Gastrocnemius medialis (tissue), 4 donors: Measurements from ENCODE around the gene ELK4.

Experiments used
- POLR2A ChIP-seq, 2 donors: fragments of 450-650 bp; IDR thresholded peaks; one replicate each; pipeline ENCODE4 v1.6.1; 2017; ENCODE audit warnings: antibody characterized with exemption in 2 of 2, mild to moderate bottlenecking in 2 of 2, moderate library complexity in 2 of 2
- TF ChIP-seq, protein P1 (sequence below), 5 experiments: fragments of 450-650 bp in 3 of 5; fragments of 200-600 bp in 2 of 5; sonication (generic) in 2 of 5; IDR thresholded peaks in 4 of 5; conservative IDR thresholded peaks in 1 of 5; 1 replicate in 4 of 5; 2 replicates in 1 of 5; pipeline ENCODE4 v1.5.1; 2016 to 2019; ENCODE audit warnings: antibody characterized with exemption in 5 of 5, mild to moderate bottlenecking in 3 of 5, moderate library complexity in 3 of 5

DNA sequence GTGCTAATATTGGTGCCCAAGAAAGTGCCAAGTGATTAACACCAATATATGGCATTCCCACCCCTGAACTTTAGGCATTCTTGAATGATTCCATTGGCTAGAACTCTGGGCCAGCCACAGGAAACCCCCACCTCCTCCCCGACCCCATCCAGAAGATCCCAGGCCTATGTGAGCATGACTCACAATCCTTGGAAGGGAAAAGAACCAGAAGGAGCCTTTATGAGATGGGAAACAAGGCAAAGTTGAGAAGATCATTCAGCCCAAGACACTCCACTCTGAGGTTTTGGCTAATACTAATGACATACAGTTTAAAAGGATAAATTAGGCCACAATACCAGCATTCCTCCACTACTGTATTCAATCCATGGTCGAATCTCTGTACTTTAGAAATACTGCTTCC is 21.8 kb downstream of the ELK4 start:
- TF ChIP-seq, protein P1, sequence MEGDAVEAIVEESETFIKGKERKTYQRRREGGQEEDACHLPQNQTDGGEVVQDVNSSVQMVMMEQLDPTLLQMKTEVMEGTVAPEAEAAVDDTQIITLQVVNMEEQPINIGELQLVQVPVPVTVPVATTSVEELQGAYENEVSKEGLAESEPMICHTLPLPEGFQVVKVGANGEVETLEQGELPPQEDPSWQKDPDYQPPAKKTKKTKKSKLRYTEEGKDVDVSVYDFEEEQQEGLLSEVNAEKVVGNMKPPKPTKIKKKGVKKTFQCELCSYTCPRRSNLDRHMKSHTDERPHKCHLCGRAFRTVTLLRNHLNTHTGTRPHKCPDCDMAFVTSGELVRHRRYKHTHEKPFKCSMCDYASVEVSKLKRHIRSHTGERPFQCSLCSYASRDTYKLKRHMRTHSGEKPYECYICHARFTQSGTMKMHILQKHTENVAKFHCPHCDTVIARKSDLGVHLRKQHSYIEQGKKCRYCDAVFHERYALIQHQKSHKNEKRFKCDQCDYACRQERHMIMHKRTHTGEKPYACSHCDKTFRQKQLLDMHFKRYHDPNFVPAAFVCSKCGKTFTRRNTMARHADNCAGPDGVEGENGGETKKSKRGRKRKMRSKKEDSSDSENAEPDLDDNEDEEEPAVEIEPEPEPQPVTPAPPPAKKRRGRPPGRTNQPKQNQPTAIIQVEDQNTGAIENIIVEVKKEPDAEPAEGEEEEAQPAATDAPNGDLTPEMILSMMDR (IDR thresholded peaks at IDR 0.05 in 4 of 5, conservative IDR thresholded peaks at IDR 0.05 in 1 of 5): no peak
- no peak for TF ChIP-seq POLR2A (IDR thresholded peaks at IDR 0.05)
